Kidney epithelial cell (primary cell): ENCODE measurements around the gene VPS35. TPM values are rescaled to one million over a fixed set of nuclear protein-coding genes. Genes with fewer than 3 reads are reported as not detected.

Experiments used
- DNase-seq: peaks from one replicate; pipeline ENCODE4 v3.0.0-alpha.2; 2010; ENCODE audit warnings: low read depth
- H3K27me3 ChIP-seq: 2 replicates; pipeline ENCODE4 v1.6.0; 2011; ENCODE audit warnings: low read length; ENCODE audit not compliant: control insufficient read depth, insufficient read depth
- H3K36me3 ChIP-seq: 2 replicates; pipeline ENCODE4 v1.5.1; 2011; ENCODE audit warnings: low read length; ENCODE audit not compliant: control insufficient read depth, insufficient read depth
- H3K4me3 ChIP-seq: 2 replicates; pipeline ENCODE4 v1.5.1; 2011; ENCODE audit warnings: low read depth, mild to moderate bottlenecking, control low read depth, low read length
- total RNA-seq: library from RNA; depleted of rRNA; stranded (reverse); fragments of >200 nt; gene quantifications from 2 replicates; pipeline ENCODE4 v1.2.3, GENCODE V29; 2015
- TF ChIP-seq, protein P1 (sequence below): IDR thresholded peaks from 2 replicates; pipeline ENCODE4 v1.5.1; 2011; ENCODE audit warnings: mild to moderate bottlenecking, moderate library complexity, low read length, control low read depth, inconsistent platforms; ENCODE audit not compliant: insufficient read depth, poor library complexity, severe bottlenecking

The VPS35 gene
- total RNA-seq, 1 donor from 2014 or later, result 147 TPM

DNA sequence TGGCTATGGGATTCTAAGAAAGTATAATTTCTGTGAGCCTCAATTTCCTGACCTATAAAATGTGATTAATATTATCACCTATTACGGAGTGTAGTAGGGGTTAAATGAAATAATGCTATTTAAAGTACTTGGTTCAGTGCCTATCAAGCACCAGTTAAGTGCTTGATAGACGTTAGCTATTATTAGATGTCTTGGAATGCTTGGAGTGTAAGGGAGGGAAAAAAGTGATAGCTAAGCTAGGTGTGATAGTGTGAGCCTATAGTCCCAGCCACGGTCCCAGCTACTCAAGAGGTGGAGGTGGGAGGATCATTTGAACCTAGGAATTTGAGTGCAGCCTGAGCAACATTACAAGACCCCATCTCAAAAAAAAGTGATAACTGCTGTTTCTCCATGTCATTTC, 8.0 kb upstream of the VPS35 start:
- DNase-seq, result no peak
- Histone ChIP-seq H3K36me3 (no peaks in the 10 kb centered on the region), H3K4me3 (no peak overlapping the region), H3K27me3 (no peaks in the 10 kb centered on the region)
- TF ChIP-seq, protein P1, sequence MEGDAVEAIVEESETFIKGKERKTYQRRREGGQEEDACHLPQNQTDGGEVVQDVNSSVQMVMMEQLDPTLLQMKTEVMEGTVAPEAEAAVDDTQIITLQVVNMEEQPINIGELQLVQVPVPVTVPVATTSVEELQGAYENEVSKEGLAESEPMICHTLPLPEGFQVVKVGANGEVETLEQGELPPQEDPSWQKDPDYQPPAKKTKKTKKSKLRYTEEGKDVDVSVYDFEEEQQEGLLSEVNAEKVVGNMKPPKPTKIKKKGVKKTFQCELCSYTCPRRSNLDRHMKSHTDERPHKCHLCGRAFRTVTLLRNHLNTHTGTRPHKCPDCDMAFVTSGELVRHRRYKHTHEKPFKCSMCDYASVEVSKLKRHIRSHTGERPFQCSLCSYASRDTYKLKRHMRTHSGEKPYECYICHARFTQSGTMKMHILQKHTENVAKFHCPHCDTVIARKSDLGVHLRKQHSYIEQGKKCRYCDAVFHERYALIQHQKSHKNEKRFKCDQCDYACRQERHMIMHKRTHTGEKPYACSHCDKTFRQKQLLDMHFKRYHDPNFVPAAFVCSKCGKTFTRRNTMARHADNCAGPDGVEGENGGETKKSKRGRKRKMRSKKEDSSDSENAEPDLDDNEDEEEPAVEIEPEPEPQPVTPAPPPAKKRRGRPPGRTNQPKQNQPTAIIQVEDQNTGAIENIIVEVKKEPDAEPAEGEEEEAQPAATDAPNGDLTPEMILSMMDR, result no peak

DNA sequence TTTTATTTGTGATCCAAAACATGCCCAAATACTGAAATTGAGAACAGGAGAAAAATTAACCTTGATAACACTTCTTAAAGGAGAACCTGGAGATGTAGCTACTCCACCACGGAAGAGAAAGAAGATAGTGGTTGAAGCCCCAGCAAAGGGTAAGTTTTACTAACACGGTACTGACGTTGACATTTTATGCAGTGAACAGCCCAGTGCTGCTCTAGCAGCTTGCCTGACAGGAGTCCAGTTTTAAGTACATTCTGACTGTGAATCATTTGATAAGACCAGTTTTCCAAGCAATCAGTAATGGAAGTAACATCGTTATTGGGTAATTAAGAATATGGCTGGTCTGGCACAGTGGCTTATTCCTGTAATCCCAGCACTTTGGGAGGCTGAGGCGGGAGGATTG, 7.0 kb upstream of the VPS35 start:
- no peak for DNase-seq
- no peak overlapping the region for H3K4me3 ChIP-seq
- TF ChIP-seq, protein P1, result no peak
- H3K36me3 ChIP-seq, result no peaks in the 10 kb centered on the region
- H3K27me3 ChIP-seq, result no peaks in the 10 kb centered on the region

DNA sequence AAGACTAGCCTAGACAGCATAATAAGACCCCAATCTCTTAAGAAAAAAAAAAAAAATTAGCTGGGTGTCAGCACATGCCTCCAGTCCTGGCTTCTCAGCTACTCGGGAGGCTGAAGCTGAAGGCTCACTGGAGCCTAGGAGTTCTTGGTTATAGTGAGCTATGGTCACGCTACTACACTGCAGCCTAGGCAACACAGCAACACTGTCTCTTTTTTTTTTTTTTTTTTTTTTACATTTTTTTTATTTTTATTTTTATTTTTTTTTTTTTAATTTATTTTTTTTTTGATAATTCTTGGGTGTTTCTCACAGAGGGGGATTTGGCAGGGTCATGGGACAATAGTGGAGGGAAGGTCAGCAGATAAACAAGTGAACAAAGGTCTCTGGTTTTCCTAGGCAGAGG, 4.6 kb upstream of the VPS35 start:
- Histone ChIP-seq H3K4me3 (no peak overlapping the region), H3K27me3 (no peaks in the 10 kb centered on the region), H3K36me3 (no peaks in the 10 kb centered on the region)
- TF ChIP-seq, protein P1, result no peak
- no peak for DNase-seq

DNA sequence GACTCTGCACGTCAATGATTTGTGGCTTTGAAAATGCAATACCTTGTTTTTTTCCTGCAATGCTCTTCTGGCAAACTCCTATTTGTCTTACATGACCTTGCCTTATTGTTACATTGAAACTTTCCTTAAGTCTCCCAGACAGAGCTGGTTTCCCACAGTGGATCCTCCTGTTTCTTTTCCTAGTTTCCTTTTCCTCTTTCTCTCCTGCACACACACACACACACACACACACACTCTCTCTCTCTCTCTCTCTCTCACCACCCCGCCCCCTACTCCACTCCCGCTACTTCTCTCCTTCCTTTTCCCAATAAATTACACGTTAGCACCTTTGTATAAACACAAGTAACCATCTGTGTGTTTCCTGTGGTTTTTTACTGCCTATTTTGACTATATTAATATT, 2.7 kb upstream of the VPS35 start:
- no peak overlapping the region for H3K4me3 ChIP-seq
- TF ChIP-seq, protein P1, result no peak
- no peak for DNase-seq
- H3K36me3 ChIP-seq, result no peaks in the 10 kb centered on the region
- H3K27me3 ChIP-seq, result no peaks in the 10 kb centered on the region

DNA sequence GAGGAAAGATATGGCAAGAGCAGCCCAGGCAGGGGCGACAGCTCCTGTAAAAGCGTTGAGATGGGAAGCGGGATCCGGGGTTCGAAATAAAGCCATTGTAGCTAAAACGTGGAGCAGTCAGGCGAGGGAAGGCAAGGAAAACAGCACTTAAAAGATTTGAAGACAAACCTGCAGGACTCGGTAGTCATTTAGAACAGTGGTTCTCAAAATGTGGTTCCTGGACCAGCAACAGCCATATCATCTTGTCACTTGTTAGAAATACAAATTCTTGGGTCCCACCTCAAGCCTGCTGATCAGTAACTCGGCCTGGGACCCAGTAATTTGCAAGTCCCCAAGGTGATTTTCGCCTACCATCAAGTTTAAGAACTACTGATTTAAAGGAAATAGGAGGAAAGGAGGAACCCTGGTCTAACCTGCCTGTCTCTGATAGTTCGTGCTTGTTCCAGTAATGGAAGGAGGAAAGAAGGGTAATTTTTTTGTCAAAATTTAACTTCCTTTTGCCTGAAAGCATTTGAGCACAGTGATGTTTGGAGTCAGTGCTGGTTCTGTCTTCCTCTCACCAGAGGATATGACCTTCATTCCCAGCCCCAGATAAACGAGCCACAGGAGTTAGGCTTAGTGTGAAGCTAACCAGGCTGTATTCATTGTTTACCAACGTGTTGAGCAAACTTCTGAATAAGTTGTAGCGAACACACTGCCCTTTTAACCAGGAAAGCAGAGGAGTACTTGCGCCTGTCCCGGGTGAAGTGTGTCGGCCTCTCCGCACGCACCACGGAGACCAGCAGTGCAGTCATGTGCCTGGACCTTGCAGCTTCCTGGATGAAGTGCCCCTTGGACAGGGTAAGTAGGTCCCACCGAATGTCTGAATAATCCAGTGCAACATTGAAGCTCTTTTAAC, 1.6 kb upstream of the VPS35 start:
- TF ChIP-seq, protein P1, result no peak
- DNase-seq, result no peak

More for the DNA sequence above, 1.6 kb upstream of the VPS35 start:
- Histone ChIP-seq H3K36me3 (no peaks in the 10 kb centered on the region), H3K4me3 (peak overlapping the region; percentile 60), H3K27me3 (no peaks in the 10 kb centered on the region)
